HG03175 (cell line): ENCODE results near the gene ANK2.

Source experiments
- ATAC-seq: cut with Tn5 transposase; IDR thresholded peaks from one replicate; pipeline ENCODE4 v1.9.1; 2021; ENCODE audit warnings: mild to moderate bottlenecking, moderate library complexity; ENCODE audit not compliant: unreplicated experiment

ANK2 gene

DNA sequence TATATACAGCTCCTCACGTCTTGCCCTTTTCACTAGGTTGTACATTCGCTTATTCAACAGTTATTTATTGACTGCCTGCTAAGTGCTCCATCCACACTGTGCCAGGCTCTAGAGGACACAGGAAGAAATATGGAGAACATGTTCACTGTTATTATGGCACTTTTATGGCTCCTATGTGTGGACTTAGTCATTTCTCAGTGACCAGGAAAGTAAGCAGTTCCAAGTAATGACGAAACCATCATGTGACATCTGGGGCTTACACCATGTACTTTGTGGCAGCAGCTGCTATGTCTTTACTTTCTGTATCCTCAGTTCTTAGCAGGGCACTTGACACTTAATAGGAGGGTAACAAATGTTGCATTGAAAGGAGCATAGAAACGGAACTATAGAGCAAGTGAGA is 278.0 kb downstream of the ANK2 start:
- no peak for ATAC-seq

DNA sequence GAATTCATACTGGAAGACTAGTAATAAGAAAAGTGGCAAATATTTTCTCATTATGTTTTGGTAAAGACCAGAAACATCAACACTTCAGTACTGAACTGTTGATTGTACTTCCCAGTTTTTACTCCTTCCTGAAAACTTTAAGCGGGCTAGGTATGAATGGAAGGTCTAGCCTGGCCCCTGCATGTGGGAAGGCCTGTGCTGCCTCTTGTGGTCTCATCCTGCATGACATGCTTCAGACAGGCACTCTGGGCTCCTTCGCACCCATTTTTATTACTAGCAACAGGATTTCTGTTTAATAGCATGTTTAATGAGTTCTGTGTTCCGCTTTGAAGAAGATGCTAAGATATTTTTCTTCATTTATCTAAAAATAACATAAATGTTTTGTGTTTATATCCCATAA is 279.1 kb downstream of the ANK2 start:
- no peak for ATAC-seq

DNA sequence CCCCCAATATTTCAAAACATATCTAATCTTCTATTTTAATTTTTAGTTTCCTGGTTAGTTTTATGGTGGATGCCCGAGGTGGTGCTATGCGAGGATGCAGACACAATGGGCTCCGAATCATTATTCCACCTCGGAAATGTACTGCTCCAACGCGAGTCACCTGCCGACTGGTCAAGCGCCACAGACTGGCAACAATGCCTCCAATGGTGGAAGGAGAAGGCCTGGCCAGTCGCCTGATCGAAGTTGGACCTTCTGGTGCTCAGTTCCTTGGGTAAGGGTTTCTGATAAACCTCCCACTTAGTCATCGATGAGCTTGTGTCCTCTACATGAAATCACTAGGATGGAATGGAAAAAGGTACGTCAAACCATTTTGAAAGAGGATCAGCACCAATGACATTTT is 280.7 kb downstream of the ANK2 start:
- no peak for ATAC-seq

DNA sequence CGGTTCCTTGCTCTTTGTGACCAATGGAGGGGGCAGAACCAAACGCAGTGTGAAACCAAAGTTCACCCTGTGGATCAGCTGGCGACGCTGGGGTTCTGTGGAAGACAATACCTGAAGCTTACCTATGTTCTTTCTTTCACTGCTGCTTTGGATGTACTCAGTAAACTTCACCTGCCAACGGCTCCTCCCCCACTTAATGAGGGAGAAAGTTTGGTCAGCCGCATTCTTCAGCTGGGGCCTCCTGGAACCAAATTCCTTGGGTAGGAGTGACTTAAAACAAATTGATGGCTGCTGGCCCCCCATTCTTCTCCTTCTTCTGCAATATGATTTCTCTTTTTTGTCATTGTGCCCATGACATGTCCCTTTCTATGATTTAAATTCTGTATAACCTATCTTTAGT is 282.4 kb downstream of the ANK2 start:
- no peak for ATAC-seq

DNA sequence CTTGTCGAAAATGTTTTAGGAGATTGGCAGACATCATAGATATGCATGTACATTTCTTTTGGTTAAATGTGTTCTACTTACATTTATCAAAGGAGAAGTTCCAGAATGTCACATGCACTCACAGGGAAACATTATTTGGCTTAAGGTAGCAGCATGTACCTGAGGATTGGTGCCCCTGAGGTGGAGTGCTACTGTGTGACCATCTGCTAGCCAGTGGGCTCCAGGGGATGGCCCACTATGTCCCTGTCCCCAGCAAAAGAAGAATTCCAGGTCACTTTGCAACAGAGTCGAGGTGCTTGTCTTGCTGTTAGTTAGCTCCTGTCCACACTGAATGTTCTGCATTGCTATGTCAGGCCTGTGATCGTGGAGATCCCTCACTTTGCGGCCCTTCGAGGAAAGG is 283.2 kb downstream of the ANK2 start:
- no peak for ATAC-seq

DNA sequence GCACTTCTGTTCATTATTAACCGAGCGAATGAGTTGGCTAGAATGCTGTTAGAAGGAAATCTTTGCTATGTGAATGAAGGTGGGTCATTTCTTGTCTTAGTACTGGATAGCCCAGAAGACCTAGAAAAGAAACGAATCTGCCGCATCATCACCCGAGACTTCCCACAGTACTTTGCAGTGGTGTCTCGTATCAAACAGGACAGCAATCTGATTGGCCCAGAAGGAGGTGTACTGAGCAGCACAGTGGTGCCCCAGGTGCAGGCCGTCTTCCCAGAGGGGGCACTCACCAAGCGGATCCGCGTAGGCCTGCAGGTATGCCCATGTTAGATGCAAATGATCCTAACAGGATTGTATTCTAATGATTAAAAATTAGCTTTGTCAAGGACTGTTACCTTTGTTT is 286.3 kb downstream of the ANK2 start:
- ATAC-seq = no peak

DNA sequence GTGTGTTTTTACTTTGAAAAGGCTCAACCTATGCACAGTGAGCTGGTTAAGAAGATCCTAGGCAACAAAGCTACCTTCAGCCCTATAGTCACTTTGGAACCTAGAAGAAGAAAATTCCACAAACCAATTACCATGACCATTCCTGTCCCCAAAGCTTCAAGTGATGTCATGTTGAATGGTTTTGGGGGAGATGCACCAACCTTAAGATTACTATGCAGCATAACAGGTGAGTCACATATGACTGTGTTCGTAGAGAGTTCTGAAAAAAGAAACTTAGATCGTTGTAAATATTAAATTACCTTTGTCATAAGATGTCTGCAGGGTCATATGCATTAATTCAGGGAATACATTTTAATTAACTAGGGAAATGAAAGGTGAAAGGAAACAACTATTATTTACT is 287.1 kb downstream of the ANK2 start:
- no peak for ATAC-seq

DNA sequence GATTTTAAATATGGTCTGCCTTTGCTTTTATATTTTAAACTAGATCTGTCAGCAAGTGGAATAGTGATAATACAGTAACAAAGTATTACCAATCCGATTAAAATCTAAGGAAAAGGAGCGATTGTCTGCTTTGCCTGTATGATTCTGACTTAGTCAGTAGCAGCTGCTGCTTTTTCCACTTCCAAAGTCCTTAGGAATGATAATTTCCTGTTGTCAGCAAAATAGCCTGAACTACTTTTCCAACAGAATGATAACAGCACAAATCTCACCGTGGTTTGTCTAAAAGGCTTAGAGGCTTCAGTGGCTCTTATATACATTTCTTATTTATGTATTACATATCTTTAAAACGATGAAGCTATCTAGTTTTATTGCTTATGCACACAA is 290.0 kb downstream of the ANK2 start:
- ATAC-seq = no peak

DNA sequence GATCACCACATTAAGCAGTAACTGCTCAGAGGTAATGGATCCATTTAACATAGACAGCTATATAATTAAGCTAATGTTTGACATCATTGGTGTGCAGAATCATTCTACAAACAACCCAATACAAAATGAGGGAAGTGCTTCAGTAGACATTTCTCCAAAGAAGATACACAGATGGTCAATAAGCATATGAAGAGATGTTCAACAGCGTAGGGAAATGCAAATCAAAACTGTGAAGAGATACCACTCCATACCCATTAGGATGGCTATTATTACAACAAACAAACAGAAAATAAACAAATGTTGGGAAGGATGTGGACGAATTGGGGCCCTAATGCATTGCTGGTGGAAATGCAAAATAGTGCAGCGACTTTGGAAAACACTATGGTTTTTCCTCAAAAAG is 294.6 kb downstream of the ANK2 start:
- no peak for ATAC-seq

DNA sequence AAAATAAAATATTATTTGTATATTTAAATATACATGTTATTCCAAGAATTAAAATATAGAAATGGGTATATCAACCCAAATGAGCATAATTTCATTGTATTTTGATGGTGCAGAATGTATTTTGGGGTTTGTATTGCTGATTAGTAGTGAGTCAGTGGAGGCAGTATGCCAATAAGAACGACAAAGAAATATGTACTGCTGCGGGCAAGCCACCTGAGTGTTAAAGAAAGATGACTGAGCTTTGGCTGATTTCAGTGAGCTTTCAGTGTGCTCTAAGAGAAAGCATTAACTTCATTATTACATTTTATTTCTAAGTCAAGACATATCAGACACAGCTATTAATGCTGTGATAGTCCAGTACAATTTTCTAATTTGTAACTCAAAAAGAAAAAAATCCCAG is 297.8 kb downstream of the ANK2 start:
- ATAC-seq = no peak

DNA sequence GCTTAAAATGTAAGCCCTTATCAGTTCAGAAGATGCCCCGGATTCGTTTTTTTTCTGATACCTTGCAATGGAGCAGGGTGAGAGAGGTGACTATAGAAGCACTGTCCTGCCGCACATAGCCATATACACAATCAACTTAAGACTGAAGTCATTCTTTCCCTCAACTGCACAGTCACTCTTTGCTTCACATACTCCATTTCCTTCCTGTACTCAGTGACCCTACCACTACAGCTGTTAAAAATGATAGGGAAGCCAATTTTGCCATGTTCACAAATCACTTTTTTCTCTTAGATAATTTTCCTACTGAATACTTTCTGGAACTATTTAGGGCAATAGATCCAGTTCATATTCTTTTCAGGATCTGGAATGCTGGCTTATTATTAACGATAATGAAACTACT is 300.0 kb downstream of the ANK2 start:
- ATAC-seq = no peak

DNA sequence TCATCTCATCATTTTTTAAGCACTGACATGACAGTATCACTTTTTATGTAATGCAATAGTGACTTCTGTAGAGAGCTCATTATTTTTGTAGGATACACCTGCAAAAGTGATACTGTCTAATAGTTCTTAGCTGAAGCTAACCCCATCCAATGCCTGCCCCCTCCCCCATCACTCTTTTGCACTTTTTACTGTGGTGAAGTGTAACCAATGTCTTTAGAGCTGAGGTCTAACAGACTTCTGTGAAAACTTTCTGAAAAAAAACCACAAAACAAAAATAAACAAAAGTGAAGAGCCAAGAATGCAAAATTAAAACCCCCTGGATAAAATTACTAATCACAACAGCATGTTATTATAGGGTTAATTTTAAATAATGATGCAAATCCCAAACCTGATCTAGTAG is 301.1 kb downstream of the ANK2 start:
- ATAC-seq = no peak

DNA sequence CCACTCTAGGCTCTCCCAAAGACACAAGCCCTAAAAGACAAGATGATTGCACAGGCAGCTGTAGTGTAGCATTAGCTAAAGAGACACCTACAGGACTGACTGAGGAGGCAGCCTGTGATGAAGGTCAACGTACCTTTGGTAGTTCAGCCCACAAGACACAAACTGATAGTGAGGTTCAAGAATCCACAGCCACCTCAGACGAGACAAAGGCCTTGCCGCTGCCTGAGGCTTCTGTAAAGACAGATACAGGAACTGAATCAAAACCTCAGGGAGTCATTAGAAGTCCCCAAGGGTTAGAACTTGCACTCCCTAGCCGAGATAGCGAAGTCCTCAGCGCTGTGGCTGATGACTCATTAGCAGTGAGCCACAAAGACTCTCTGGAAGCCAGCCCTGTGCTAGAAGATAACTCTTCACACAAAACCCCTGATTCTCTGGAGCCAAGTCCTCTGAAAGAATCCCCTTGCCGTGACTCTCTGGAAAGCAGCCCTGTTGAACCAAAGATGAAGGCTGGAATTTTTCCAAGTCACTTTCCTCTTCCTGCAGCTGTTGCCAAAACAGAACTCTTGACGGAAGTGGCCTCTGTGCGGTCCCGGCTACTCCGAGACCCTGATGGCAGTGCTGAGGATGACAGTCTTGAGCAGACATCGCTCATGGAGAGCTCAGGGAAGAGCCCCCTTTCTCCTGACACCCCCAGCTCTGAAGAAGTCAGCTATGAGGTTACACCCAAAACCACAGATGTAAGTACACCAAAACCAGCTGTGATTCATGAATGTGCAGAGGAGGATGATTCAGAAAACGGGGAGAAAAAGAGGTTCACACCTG is 306.3 kb downstream of the ANK2 start:
- ATAC-seq = peak; percentile 98

DNA sequence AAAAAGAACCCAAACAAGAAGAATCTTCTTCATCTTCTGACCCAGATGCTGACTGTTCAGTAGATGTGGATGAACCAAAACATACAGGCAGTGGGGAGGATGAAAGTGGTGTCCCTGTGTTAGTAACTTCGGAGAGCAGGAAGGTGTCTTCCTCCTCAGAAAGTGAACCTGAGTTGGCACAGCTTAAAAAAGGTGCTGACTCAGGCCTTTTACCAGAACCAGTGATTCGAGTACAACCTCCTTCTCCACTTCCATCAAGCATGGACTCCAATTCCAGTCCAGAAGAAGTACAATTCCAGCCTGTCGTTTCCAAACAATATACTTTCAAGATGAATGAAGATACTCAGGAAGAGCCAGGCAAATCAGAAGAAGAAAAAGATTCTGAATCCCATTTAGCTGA is 307.0 kb downstream of the ANK2 start:
- no peak for ATAC-seq

DNA sequence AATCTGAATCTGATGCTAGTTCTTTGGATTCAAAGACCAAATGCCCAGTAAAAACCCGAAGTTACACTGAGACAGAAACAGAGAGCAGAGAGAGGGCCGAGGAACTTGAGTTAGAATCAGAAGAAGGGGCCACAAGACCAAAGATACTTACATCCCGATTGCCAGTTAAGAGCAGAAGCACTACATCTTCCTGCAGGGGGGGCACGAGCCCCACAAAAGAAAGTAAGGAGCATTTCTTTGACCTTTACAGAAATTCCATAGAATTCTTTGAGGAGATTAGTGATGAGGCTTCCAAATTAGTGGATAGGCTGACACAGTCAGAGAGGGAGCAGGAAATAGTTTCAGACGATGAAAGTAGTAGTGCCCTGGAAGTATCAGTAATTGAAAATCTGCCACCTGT is 309.3 kb downstream of the ANK2 start:
- no peak for ATAC-seq

DNA sequence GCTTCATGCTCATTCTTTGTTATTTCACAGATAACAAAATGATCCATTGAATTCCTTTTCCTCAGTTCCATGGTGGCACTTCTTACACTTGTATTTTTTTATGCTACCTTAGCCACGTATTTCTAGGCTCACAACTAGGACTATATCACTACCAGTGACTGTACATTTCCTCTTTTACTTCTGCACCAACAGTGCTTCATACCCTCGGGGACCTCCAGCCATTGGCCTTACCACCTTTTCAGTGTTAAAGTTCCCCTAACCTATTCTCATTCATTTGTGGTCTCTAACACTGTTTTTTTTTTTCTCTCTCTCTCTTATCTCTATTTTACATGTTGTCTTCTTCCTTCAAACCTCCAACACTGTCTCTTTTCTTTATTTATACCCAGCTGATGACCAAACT is 315.9 kb downstream of the ANK2 start:
- no peak for ATAC-seq

DNA sequence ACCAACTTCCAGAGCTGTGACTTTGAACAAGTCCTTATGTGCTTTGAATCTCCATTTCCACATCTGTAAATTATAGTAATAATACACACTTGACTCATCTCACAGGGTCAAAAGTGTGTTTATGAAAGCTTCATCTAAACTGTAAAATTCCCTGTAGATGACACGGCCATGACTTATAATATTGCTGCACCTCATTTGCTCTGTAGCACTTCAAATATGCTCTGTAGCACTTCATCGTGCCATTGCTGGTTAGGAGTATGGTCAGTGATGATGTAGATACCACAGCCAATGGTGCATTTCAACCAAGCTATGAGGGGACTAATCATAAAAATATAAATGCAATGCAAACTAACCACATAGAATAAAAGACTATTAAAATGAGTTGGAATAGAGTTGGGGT is 318.6 kb downstream of the ANK2 start:
- no peak for ATAC-seq

DNA sequence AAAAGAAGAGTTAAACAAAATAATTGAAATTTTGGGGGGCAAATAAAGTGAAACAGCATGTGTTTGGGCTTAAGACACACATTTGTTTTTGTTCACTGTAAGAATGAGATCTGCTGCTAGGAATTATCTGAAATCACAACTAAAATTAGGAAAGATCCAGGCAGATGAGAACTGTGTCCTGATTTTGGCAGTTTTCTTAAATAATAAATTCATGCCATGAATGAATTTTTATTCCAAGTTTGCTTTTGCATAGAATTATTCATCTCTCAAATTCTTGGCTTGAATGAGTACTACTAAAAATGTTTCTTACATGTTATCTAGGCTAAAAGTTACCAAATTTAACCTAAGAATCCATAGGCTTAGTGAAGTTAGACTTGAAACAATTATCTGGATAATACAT is 321.7 kb downstream of the ANK2 start:
- no peak for ATAC-seq

DNA sequence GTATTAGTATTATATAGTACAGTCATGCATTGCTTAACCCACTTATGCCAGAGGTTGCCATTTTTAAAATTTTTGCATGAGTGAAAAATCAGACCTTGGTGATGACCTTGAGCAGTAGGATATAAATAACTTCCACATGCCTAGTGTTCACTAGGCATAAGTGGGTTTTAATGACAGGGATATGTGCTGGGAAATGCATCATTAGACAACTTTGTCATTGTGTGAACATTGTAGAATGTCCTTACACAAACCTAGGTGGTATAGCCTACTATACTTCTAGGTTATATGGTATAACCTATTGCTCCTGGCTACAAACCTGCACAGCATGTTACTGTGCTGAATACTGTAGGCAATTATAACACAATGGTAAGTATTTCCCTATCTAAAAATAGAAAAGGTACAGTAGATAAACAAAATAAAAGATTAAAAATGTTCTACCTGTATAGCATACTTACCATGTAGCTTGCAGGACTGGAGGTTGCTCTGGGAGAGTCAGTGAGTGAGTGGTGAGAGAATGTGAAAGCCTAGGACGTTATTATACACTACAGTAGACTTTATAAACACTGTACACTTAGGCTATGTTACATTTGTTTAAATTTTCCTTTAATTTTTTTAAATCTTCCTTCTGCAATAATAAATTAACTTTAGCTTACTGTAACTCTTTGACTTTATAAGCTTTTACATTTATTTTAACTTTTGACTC is 326.7 kb downstream of the ANK2 start:
- no peak for ATAC-seq

DNA sequence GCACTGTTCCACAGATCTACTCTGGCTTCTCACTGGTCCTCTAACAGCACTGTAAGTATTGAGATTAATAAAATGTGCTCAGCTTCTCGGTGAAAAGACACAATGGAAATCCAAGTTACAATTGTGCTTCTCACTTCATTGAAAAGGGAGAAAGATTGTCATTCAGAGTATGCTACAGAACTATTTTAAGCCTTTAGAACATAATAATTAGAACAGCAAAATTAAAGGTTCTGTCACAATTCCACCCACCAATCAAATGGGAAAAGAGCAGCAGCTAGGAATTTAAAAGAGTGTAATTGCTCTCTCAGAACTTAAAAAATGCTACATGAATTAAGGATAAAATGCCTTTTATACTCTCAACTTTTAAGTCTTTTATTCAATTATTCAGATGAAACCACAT is 329.4 kb downstream of the ANK2 start:
- no peak for ATAC-seq

DNA sequence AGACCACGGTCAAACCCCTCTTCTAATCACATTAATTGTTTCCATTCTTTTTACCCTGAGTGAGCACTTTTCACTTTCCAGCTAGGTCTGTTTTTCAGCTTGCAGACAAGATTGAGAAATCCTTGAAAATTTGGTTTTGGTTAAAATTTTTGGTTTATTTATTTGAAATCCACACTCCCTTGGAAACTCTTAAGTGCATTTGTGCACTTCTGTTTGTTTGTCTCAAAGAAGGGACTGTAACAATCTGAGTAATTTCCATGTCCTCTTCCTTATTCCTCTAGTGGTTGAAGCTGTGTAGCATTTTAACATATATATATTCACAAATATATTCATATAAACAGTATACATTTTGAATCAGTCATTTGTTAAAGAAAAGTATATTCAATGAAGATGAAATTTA is 333.3 kb downstream of the ANK2 start:
- no peak for ATAC-seq

DNA sequence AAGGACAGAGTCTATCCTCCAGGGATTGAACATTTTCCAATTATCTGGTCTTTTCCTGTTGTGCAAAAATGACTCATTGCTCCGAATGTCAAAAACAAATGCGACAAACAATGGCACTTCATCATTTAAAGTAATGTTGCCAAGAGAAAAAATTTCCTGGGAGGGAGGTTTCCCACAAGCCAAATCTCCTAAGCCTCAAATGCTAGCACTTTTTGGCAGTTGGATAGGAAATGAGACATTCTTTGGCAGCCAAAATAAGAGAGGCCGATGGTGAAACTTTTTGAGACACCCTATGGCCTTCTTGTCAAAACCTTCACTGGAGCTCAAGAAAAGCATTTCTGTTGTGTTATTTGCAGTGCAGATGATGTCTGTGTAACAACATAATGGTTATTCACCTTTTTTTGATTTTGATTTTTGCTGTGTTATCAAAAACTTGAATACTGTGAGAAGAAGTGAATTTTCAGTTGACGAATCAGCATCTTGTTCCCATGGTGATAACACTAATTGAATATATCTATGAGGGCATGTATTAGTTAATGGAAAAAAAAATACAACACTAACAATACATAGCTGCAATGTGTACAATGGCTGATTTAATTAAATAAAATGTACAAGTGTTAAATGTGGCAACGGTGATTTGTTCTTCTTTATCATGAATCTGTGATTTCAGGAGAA is 333.8 kb downstream of the ANK2 start:
- ATAC-seq = no peak
